ENCODE measurements around the gene EIF4E1B. TPM values are rescaled to one million over a fixed set of nuclear protein-coding genes. Genes with fewer than 3 reads are reported as not detected.

Gene EIF4E1B, protein sequence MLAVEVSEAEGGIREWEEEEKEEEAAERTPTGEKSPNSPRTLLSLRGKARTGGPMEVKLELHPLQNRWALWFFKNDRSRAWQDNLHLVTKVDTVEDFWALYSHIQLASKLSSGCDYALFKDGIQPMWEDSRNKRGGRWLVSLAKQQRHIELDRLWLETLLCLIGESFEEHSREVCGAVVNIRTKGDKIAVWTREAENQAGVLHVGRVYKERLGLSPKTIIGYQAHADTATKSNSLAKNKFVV
- not detected for total RNA-seq

DNA sequence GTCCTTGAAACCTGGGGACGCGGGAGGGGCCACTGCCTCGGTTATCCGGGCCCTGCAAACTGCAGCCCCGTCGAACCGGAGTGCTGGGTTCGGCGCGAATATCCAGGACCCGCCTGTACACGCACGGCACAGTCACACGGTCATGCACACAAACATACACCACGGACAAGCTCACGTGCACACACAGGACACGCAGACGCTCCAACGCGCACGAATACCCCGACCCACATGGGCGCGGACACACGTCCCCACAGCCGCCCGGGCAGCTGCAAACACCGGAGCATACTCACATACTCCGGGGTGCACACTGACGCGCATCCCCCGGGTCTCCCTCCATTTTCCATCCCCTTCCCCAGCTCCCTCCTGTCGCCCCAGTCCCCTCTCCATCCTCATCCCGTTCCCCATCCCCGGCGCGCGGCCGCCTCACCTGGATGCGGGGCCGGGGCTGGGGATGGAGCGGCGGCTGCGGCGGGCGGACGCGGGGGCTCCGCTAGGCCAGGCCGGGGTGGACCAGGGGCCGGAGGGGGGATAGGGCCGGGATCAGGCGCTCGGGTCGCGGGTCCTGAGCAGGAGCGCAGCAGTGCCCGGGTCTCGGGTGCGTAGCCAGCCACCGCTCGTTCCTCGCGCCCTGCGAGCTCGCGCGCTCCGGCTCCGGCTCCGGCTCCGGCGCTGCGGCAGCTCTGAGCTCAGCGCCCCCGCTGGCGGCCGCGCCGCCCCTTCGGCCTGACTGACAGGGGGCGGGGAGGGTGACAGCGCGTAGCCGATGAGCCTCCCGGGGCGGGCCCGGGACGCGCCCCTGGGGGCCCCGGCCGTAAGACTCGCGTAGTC is at the start of gene EIF4E1B, which contains the start of gene SNCB:
Gene EIF4E1B (plus strand): TSS at position 823 of the 828 bp plus-strand sequence. CDS start 12,113 bp downstream, outside the sequence.
Gene SNCB (minus strand): TSS at position 682 of the 828 bp plus-strand sequence. CDS start 880 bp downstream, outside the sequence.
- peaks cover 12 to 21% (median 19%) of the 10 kb centered on the region in 4 donors for H3K4me1 ChIP-seq
- TF ChIP-seq, protein P1, sequence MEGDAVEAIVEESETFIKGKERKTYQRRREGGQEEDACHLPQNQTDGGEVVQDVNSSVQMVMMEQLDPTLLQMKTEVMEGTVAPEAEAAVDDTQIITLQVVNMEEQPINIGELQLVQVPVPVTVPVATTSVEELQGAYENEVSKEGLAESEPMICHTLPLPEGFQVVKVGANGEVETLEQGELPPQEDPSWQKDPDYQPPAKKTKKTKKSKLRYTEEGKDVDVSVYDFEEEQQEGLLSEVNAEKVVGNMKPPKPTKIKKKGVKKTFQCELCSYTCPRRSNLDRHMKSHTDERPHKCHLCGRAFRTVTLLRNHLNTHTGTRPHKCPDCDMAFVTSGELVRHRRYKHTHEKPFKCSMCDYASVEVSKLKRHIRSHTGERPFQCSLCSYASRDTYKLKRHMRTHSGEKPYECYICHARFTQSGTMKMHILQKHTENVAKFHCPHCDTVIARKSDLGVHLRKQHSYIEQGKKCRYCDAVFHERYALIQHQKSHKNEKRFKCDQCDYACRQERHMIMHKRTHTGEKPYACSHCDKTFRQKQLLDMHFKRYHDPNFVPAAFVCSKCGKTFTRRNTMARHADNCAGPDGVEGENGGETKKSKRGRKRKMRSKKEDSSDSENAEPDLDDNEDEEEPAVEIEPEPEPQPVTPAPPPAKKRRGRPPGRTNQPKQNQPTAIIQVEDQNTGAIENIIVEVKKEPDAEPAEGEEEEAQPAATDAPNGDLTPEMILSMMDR (IDR thresholded peaks at IDR 0.05): no peak
- TF ChIP-seq POLR2A (IDR thresholded peaks at IDR 0.05; ENCODE audit: low read depth) (no peak), EP300 (IDR thresholded peaks at IDR 0.05) (no peak)
- H3K36me3 ChIP-seq: no peaks in the 10 kb centered on the region
- intact Hi-C loops (cut with DNase I): no loop called here
- 1% methylated on average over 19 of the region's 94 CpGs for WGBS
- H3K9me3 ChIP-seq: no peaks in the 10 kb centered on the region
- peaks cover 0 to 87% (median 38%) of the 10 kb centered on the region in 4 donors for H3K27me3 ChIP-seq
- no peak within 1 kb of the TSS for H3K27ac ChIP-seq (replicated peaks in 1 of 4)
- peak within 1 kb of the TSS; percentile 41 to 45 (median 42) for H3K4me3 ChIP-seq
- no peak for DNase-seq (ENCODE audit: extremely low spot score)

DNA sequence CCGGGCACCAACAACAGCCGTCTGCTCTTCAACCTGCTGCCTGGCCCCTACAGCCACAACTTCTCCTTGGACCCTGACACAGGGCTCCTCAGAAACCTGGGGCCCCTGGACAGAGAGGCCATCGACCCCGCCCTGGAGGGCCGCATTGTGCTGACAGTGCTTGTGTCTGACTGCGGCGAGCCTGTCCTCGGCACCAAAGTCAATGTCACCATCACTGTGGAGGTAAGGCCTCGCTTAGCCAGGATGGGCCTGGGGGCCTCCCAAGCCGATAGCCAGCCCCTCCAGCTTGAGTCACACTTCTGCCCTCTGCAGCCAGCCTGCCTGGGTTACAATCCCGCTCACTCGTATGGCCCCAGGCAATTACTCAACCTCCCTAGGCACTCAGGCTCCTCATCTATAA is 49.1 kb upstream of the EIF4E1B start:
- Histone ChIP-seq H3K9me3 (peaks cover 0 to 23% (median 16%) of the 10 kb centered on the region in 4 donors), H3K36me3 (no peaks in the 10 kb centered on the region), H3K27ac (replicated peaks in 1 of 4) (no peak overlapping the region), H3K27me3 (peaks cover 0 to 2% (median 0%) of the 10 kb centered on the region in 4 donors), H3K4me3 (no peak overlapping the region), H3K4me1 (no peaks in the 10 kb centered on the region)
- whole genome bisulfite sequencing: 70% methylated on average over 3 of the region's 12 CpGs
- intact Hi-C loops (cut with DNase I): no loop called here
- DNase-seq (ENCODE audit: extremely low spot score): no peak
- TF ChIP-seq EP300 (IDR thresholded peaks at IDR 0.05): no peak
- no peak for TF ChIP-seq POLR2AphosphoS5 (IDR thresholded peaks at IDR 0.05)
- no peak for TF ChIP-seq POLR2A (IDR thresholded peaks at IDR 0.05; ENCODE audit: low read depth)
- TF ChIP-seq, protein P1 (IDR thresholded peaks at IDR 0.05): no peak

DNA sequence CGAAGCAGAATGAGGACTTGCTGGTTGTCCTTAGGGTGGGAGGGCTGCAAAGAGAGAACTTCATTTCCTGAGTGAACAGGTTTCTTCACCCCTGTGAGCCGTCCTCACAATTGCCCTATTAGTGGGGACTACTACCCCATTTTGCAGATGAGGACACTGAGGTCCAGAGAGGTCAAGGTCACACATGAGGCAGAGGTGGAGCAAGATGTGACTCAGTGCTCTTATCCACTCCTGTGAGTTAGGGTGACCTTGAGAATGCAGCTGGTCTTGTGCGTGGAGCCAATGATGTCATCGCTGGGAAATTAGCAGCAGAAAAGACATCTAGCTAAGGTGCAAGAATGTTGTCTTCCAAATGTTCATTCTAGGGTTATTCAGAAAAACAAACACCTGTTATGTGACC is 47.4 kb upstream of the EIF4E1B start:
- Histone ChIP-seq H3K4me3 (no peak overlapping the region), H3K36me3 (no peaks in the 10 kb centered on the region), H3K9me3 (peaks cover 0 to 26% (median 16%) of the 10 kb centered on the region in 4 donors), H3K27me3 (no peaks in the 10 kb centered on the region), H3K4me1 (no peaks in the 10 kb centered on the region), H3K27ac (replicated peaks in 1 of 4) (no peak overlapping the region)
- TF ChIP-seq POLR2AphosphoS5 (IDR thresholded peaks at IDR 0.05) (no peak), EP300 (IDR thresholded peaks at IDR 0.05) (no peak), POLR2A (IDR thresholded peaks at IDR 0.05; ENCODE audit: low read depth) (no peak)
- TF ChIP-seq, protein P1 (IDR thresholded peaks at IDR 0.05): no peak
- no peak for DNase-seq (ENCODE audit: extremely low spot score)
- intact Hi-C loops (cut with DNase I): no loop called here
- 77% methylated on average over 3 of the region's 4 CpGs for WGBS

DNA sequence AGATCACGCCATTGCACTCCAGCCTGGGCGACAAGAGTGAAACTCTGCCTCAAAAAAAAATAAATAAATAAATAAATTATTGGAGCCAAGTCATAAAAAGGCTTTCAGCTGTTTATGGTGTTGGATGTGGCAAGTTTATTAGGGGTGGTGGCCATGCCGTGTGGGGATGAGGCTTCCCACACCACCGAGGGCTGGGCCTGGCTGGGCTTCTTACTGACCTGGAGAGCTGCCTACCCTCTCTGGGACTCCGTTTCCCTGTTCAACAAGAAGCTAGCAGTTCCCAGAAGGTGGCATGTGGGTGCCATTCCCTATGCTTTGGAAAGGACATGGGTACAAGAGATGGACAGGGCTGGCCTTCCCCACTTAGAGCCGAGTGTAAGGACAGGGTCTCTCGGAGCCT is 43.1 kb upstream of the EIF4E1B start:
- H3K4me1 ChIP-seq: no peaks in the 10 kb centered on the region
- no peak for DNase-seq (ENCODE audit: extremely low spot score)

More for the DNA sequence above, 43.1 kb upstream of the EIF4E1B start:
- no peaks in the 10 kb centered on the region for H3K36me3 ChIP-seq
- WGBS: 89% methylated on average over 7 of the region's 7 CpGs
- TF ChIP-seq POLR2AphosphoS5 (IDR thresholded peaks at IDR 0.05): no peak
- no peak for TF ChIP-seq POLR2A (IDR thresholded peaks at IDR 0.05; ENCODE audit: low read depth)
- no peak for TF ChIP-seq EP300 (IDR thresholded peaks at IDR 0.05)
- TF ChIP-seq, protein P1 (IDR thresholded peaks at IDR 0.05): no peak
- H3K27ac ChIP-seq (replicated peaks in 1 of 4): no peak overlapping the region
- H3K9me3 ChIP-seq: peaks cover 0 to 26% (median 16%) of the 10 kb centered on the region in 4 donors
- no peak overlapping the region for H3K4me3 ChIP-seq
- H3K27me3 ChIP-seq: no peaks in the 10 kb centered on the region
- intact Hi-C loops (cut with DNase I): no loop called here
